AG09309 (cell line): Measurements from ENCODE around the gene ARL13A.
"Not testable (repeated sequence)": the region's sequence is repeated elsewhere in the genome, so short reads cannot be mapped to it uniquely, and the experiment has no call there.

ENCODE experiments used
- DNase-seq: peaks from one replicate; pipeline ENCODE4 v3.0.0-alpha.2; 2010; ENCODE audit warnings: low read depth
- H3K4me3 ChIP-seq: 2 replicates; pipeline ENCODE4 v1.5.1; 2011; ENCODE audit warnings: mild to moderate bottlenecking, low read depth, low read length, moderate library complexity; ENCODE audit not compliant: control insufficient read depth
- TF ChIP-seq, protein P1 (sequence below): IDR thresholded peaks from 2 replicates; pipeline ENCODE4 v1.5.1; 2011; ENCODE audit warnings: mild to moderate bottlenecking, low read depth, low read length, inconsistent platforms; ENCODE audit not compliant: insufficient read depth, control insufficient read depth; ENCODE audit errors: missing control alignments

The ARL13A gene

DNA sequence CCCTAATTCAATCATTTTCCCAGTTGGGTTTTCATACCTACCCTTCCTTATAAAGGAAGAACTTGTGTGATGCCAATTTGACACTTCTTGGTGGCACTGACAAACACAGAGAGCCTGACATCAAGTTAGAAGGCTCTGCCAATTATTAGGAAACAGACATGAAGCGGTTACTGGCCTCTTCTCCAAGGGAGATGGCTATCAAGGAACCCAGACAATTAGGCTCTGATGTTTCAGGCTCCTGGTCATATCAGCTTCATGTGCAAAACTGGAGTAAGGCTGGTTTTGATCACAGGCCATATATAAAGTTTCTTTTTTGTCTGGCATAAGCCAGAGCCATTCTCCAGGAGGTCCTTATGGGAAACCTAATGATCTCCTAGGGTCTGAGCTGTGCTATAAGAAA, 428 bp downstream of the ARL13A start:
- H3K4me3 ChIP-seq: no peak overlapping the region
- DNase-seq: no peak
- TF ChIP-seq, protein P1, sequence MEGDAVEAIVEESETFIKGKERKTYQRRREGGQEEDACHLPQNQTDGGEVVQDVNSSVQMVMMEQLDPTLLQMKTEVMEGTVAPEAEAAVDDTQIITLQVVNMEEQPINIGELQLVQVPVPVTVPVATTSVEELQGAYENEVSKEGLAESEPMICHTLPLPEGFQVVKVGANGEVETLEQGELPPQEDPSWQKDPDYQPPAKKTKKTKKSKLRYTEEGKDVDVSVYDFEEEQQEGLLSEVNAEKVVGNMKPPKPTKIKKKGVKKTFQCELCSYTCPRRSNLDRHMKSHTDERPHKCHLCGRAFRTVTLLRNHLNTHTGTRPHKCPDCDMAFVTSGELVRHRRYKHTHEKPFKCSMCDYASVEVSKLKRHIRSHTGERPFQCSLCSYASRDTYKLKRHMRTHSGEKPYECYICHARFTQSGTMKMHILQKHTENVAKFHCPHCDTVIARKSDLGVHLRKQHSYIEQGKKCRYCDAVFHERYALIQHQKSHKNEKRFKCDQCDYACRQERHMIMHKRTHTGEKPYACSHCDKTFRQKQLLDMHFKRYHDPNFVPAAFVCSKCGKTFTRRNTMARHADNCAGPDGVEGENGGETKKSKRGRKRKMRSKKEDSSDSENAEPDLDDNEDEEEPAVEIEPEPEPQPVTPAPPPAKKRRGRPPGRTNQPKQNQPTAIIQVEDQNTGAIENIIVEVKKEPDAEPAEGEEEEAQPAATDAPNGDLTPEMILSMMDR: no peak

DNA sequence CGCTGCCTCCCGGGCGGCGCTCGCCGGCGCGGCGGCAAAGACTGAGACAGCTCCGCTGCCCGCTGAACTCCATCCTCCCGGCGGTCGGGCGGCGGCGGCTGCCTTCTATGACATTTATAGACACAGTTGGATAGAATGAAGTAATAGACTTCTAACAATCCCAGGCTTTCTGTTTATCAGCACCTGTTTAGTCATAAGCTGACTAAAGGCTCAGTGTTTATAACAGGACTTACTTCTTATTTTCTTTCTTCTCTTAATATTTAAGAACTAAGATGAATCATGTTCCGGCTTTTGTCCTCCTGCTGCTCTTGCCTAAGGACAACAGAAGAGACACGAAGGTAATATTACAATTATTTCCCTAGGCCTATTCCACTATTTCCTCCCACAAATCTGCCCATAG, 3.9 kb downstream of the ARL13A start:
- DNase-seq: no peak
- H3K4me3 ChIP-seq: no peak overlapping the region

DNA sequence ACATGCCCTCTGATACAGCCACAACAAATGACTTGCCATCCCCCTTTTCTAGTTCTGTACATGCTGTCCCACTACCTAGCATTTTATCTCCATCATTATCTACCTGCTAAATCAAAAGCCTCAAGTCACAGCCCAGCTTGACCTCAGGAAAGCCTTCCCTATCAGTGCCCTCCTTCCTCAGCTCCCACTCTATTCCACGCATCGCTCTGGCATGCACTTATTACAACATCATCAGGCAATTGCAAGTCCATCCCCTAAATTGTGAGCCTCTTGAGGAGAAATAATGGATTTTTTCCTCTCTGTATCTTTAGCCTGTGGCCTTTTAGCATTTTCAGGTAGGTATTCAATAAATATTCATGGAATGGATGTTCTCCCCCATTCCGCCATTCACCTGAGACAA, 5.7 kb downstream of the ARL13A start:
- TF ChIP-seq, protein P1: no peak
- no peak for DNase-seq

More for the DNA sequence above, 3.9 kb downstream of the ARL13A start:
- TF ChIP-seq, protein P1: no peak

DNA sequence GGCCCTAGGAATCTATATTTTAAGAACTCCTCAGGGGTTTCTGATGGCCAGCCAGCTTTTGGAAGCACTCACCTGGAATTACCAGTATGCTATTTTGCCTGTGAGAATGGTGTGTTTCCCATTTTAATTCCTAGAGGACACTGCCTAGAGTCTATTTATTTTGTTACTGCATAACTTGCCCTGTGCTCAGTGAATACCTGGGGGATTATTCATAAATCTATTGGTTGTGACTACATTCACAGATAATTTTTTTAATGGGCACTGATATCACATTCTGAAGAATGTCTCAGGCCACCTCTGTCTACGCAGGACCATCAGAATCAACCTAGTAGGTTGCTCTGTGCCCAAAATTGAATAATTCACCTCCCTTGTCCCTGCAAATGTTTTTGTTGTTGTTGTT, 6.7 kb downstream of the ARL13A start:
- DNase-seq: no peak
- TF ChIP-seq, protein P1: no peak
- no peak overlapping the region for H3K4me3 ChIP-seq

More for the DNA sequence above, 5.7 kb downstream of the ARL13A start:
- H3K4me3 ChIP-seq: no peak overlapping the region

DNA sequence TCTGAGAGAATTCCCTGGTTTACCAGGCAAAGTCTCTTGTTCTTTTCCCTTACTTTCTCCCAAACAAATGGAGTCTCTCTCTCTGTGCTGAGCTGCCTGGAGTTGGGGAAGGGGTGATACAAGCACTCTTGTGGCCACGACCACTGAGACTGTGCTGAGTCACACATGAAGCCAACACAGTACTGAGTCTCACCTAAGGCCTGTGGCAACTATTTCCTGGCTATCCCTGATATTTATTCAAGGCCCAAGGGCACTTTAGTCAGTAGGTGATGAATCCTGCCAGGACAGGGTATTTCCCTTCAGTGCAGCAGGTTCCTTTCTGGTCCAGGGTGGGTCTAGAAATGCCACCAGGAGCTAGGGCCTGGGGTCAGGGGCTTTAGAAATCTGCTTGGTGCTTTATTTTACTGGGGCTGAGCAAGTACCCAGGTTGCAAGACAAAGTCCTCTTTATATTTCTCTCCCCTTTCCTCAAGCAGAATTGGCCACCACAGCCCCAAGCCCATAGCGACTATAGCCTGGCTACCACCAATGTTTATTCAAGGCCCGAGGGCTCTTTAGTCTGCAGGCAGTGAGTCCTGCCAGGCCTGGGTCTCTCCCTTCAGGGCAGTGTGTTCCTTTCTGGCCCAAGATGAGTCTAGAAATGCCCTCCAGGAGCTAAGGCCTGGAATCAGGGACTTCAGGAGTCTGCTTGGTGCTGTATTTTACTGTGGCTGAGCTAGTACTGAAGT, 10.5 kb downstream of the ARL13A start:
- no peak for DNase-seq
- no peak overlapping the region for H3K4me3 ChIP-seq
- TF ChIP-seq, protein P1: no peak

DNA sequence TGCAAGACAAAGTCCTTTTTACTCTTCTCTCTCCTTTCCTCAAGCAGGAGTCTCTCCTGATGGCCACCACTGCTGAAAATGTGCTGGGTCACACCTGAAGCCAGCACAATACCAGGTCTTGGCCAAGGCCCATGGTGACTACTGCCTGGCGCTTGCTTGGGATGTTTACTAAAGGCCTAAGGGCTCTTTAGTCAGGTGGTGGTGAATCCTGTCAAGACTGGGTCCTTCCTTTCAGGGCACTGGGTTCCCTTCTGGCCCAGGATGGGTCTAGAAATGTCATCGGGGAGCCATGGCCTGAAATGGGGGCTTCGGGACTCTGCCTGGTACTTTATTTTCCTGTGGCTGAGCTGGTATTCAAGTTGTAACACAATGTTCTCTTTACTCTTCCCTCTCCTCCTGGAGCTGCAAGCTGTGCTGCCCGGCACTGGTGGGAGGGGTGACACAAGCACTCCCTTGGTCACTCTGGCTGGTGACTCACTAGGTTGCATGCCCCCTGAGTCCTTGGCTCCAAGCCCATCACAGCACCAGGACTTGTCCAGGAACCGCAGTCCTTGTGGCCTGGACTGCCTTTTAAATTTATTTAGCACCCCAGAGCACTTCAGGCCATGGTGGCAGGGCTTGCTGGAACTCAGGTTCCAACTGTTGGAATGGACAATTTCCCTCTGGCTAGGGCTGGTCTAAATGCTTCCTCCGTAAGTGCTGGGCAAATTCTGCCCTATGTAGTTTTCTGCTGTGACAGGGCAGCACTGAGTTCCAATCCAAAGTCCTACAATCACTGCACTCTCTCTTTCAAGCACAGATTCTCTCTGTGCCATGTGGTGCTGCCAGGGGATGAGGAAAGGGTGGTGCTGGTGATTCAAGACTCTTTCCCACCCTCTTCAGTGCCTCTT, 11.3 kb downstream of the ARL13A start:
- TF ChIP-seq, protein P1: no peak
- no peak overlapping the region for H3K4me3 ChIP-seq
- no peak for DNase-seq

DNA sequence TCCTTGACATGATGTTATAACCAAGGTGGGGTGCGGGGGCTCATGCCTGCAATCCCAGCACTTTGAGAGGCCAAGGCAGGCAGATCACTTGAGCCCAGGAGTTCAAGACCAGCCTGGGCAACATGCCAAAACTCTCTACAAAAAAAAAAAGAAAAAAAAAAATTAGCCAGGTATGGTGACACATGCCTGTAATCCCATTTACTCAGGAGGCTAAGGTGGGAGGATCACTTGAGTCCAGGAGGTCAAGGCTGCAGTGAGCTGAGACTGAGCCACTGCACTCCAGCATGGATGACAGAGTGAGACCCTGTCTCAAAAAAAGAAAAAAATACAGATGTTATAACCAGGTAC, 12.0 kb downstream of the ARL13A start:
- DNase-seq, H3K4me3 ChIP-seq: not testable (repeated sequence)
